GM19455 (cell line): ENCODE results near the gene MYH2.

Experiments used
- ATAC-seq: cut with Tn5 transposase; IDR thresholded peaks from one replicate; pipeline ENCODE4 v1.9.1; 2021; ENCODE audit not compliant: unreplicated experiment

The MYH2 gene

DNA sequence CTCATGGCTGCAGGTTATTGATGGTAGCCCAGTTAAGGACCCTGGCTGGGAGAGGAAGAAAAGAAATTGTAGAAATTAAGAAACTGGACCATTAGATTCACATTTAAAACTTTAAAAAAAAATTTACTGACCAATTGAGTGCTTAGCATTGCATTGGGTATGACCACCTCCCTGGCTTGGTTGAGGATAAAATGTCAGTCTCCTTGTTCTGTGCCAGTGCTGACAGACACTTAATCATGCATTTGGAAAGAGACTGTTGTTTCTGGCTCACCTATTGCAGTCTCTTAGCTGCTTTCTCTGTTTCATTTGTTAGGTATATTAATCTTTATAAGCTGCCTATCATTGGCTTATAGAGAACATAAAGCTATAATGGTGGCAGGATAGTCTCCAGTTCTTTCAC is 32.8 kb downstream of the MYH2 start:
- no peak for ATAC-seq

DNA sequence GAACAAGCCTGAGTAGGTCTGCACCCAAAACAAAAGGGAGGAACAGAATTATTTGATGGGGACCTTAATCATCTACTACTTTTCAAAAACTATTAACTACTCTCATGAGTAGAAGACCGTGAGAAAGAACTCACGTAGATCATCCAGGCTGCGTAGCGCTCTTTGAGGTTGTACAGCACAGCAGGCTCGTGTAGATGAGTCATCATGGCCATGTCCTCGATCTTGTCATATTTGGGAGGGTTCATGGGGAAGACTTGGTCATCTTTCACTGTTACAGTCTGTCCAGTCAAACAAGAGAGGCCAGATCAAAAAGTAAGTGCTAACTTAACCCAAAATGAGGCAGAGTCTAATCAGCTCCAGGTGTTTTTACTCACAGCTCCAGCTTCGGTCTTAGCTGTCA is 33.4 kb downstream of the MYH2 start:
- ATAC-seq, result no peak

DNA sequence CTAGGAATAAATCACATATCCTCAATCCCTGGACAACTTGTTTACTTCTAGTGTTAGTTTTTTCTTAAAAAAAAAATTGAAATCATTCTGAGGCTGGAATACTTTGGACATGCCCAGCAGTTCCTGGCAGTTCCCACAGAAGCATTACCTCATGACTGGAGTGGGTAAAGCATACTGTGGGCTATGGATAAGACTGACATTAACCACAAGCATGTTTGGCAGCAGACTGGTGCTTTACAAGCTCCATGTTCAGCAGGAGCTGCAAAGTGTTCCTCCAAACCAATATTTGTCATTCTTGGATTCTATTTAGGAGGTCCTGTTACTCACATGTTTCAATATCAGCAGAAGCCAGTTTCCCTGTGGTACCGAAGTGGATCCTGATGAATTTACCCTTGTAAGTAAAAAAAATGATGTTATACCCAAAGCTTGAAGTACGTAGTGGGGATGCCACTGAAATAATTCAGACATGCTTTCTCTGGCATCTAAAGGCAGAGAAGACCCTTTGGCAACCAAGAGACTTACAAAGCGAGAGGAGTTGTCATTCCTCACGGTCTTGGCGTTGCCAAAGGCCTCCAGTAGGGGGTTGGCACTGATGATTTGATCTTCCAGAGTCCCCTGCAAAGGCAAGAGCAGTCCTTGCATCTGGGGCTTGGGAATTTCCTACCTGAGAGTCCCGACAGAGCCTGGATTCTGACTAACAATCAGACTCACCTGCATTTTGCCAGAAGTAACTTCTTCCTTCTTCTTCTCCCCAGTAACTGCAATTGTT is 36.0 kb downstream of the MYH2 start:
- ATAC-seq, result no peak

DNA sequence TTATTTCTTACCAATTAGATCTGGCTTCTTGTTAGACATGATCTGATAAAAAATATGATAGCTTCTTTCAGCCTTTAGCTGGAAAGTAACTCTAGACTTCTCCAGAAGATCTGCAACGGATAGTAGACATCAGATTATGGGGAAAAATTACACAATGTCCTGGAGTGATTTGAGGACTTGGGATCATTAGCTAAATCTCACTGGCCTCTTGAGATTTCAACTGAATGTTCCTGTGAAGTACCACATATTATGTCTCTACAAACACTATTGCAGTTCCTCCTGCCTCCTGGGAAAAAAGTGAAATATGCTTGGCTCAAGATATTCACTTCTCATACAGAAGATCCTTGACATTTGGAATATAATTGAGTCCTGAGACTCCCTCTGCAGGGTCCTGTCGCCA is 36.6 kb downstream of the MYH2 start:
- ATAC-seq, result no peak

DNA sequence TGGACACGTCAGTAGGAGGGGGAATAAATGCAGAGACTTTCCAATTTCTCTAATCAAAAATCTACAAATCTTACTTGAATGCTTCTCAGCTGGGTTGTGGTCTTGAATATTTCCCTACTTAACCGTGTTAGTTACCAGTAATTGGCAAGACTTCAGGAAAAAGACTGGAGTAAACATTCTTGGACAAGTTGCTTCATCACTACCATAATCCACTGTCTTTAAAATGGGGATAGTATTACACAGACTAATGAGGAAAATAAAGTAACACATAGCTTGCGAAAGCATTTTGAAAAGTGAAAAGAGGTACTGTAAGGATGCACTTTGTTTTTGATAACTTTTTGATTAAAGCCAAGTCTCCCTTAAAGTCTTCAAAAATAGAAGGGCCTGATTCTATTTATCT is 49.5 kb downstream of the MYH2 start:
- ATAC-seq, result no peak

DNA sequence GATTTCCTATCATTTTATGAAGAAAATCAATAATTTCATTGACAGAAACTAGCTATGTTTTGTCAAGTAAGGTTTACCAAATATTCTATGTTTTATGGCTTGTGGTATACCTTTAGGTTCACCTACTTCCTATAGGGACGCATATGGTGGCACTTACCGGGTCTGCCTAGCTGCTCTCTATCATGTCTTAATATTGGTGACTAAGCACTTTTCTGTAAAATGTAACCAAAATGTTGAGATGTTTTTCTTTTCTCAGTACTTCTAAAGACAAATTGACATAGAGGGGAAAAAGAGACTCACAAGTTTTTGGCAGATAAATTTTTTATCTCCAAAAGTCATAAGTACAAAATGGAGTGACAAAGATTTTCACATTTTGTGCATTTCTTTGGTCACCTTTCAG is 57.5 kb downstream of the MYH2 start:
- ATAC-seq, result no peak

DNA sequence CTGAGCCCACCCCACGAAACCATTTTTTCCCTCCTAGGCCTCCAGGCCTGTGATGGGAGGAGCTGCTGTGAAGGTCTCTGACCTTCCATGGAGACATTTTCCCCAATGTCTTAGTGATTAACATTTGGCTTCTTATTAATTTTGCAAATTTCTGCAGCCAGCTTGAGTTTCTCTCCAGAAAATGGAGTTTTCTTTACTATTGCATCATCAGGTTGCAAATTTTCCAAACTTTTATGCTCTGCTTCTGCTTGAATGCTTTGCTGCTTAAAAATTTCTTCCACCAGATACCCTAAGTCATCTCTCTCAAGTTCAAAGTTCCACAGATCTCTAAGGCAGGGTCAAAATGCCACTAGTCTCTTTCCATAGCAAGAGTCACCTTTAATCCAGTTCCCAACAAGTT is 67.2 kb downstream of the MYH2 start:
- ATAC-seq, result no peak

DNA sequence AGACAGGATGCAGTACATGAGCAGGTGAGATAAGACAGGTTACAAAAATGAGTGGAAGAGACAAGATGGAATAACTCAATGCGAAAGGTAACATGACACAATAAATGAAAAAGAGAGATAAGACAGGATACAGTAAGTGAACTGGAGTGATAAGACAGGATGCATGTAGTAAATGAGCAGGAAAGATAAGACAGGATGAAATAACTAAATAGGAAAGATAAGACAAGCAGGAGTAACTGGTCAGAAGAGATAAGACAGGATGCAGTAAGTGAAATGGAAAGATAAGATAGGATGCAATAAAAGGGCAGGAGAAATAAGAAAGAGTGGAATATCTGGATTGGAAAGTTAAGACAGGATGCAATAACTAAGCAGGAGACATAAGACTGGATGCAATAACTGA is 71.8 kb downstream of the MYH2 start:
- no peak for ATAC-seq

DNA sequence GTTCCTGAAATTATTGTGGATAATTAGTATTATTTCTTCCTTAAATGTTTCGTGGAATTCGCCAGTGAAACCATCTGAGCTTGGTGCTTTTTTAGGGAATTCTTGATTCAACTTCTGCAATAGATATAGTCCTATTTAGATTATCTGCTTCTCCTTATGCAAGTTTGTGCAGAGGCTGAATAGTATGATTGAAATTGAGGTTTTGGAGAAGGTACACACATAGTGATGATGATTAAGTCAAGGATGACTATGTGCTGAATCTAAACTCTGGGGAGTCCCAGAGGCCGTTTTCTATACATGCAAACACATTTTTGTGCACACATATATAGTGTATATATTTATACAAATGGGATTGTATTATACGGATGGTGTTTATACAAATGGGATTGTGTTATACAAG is 74.9 kb downstream of the MYH2 start:
- ATAC-seq, result no peak

DNA sequence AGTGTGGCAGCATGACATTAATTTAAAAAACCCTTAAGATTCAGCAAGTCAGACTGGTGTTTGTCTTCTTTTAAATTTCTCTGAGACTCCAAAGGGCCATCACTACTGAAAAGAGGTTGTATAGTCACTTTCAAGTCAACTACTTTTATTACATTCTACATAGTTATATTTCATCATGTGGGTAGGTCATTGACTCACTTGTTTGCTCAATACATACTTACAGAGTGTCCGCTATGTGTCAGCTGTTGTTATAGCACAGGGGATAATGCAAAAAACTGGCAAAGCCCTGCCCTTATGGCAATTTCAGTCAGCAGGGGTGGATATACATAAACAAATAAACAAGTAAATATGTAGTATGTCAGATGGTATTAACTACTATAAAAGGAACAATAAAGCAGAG is 77.6 kb downstream of the MYH2 start:
- ATAC-seq, result no peak
